ENCODE results near the gene FBF1.
"Not testable (repeated sequence)": the region's sequence is repeated elsewhere in the genome, so short reads cannot be mapped to it uniquely, and the experiment has no call there.

Gene FBF1

DNA sequence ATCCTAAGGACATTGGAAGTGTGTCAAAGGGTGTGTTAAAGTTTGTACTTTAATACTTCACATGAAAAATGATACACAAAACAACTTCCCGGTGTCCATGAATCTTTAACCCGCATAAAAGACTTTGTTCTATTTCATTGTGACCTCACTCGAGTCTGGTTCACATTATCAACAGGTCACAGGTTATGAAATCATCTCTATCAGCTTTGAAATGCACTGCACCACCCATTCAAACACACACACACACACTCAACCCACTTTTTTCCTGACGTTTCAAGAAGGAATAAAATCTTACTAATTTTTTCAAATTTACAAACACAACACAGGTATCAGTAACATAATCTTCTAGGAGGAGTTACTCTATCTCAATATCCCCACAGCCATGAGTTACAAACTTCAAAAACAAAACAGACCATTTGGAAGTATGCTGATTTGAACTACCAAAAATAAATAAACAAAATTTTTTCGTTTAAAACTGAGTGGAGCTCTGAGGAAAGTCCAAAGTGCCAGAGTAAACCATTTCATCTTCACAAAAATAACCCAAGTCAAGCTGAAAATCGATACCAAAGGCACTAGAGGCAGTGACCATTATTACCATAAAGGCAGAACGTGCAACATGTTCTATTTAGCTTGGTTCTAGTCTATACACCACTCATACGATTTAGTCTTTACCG lies 35.5 kb upstream of the FBF1 start:
- no peak overlapping the region for H3K27ac ChIP-seq
- TF ChIP-seq CTCF (conservative IDR thresholded peaks at IDR 0.05; ENCODE audit: low read depth, low read length): no peak
- no peaks in the 10 kb centered on the region for H4K20me1 ChIP-seq (ENCODE audit: insufficient read depth)
- H3K36me3 ChIP-seq (ENCODE audit: insufficient read depth): no peaks in the 10 kb centered on the region
- H3K27me3 ChIP-seq (ENCODE audit: insufficient read depth, low read depth): no peaks in the 10 kb centered on the region
- H3K4me1 ChIP-seq (ENCODE audit: low read depth, poor library complexity, severe bottlenecking): peaks cover 17% of the 10 kb centered on the region
- H3K79me2 ChIP-seq (ENCODE audit: insufficient read depth, low read depth): peaks cover 10% of the 10 kb centered on the region; the same call in 1 of the 2 replicates
- H3K4me3 ChIP-seq (IDR thresholded peaks at IDR 0.05; ENCODE audit: insufficient read depth, low read depth, low read length): no peak overlapping the region
- H3K9ac ChIP-seq: no peak overlapping the region
- no peak overlapping the region for H3K4me2 ChIP-seq
- no peak overlapping the region for H2AFZ ChIP-seq (ENCODE audit: low read depth)

- Histone ChIP-seq H3K79me2 (ENCODE audit: insufficient read depth, low read depth) (peaks cover 7% of the 10 kb centered on the region; the same call in 1 of the 2 replicates), H3K9ac (no peak overlapping the region), H3K4me1 (ENCODE audit: low read depth, poor library complexity, severe bottlenecking) (peaks cover 16% of the 10 kb centered on the region), H3K27me3 (ENCODE audit: insufficient read depth, low read depth) (no peaks in the 10 kb centered on the region), H3K27ac (no peak overlapping the region), H3K4me2 (no peak overlapping the region), H3K36me3 (ENCODE audit: insufficient read depth) (no peaks in the 10 kb centered on the region), H2AFZ (ENCODE audit: low read depth) (no peak overlapping the region), H4K20me1 (ENCODE audit: insufficient read depth) (no peaks in the 10 kb centered on the region), H3K4me3 (IDR thresholded peaks at IDR 0.05; ENCODE audit: insufficient read depth, low read depth, low read length) (no peak overlapping the region)
- TF ChIP-seq CTCF (conservative IDR thresholded peaks at IDR 0.05; ENCODE audit: low read depth, low read length): no peak
These were observed 34.9 kb upstream of the FBF1 start for GRCh38 chr17:75975757-75976174.

GRCh38 chr17:75975187-75975586 lies 34.3 kb upstream of the FBF1 start:
- H3K27ac ChIP-seq; H3K36me3 ChIP-seq (ENCODE audit: insufficient read depth); H3K9ac ChIP-seq; H3K79me2 ChIP-seq (ENCODE audit: insufficient read depth, low read depth); H3K27me3 ChIP-seq (ENCODE audit: insufficient read depth, low read depth); H4K20me1 ChIP-seq (ENCODE audit: insufficient read depth); H3K4me3 ChIP-seq (IDR thresholded peaks at IDR 0.05; ENCODE audit: insufficient read depth, low read depth, low read length); H3K4me2 ChIP-seq; H2AFZ ChIP-seq (ENCODE audit: low read depth): not testable (repeated sequence)
- H3K4me1 ChIP-seq (ENCODE audit: low read depth, poor library complexity, severe bottlenecking): peaks cover 11% of the 10 kb centered on the region

GRCh38 chr17:75970626-75971025 lies 29.8 kb upstream of the FBF1 start:
- H3K79me2 ChIP-seq (ENCODE audit: insufficient read depth, low read depth): no peaks in the 10 kb centered on the region
- no peak overlapping the region for H2AFZ ChIP-seq (ENCODE audit: low read depth)
- H3K27me3 ChIP-seq (ENCODE audit: insufficient read depth, low read depth): no peaks in the 10 kb centered on the region
- no peak overlapping the region for H3K4me3 ChIP-seq (IDR thresholded peaks at IDR 0.05; ENCODE audit: insufficient read depth, low read depth, low read length)
- H3K4me2 ChIP-seq: no peak overlapping the region
- no peaks in the 10 kb centered on the region for H3K36me3 ChIP-seq (ENCODE audit: insufficient read depth)
- no peaks in the 10 kb centered on the region for H3K4me1 ChIP-seq (ENCODE audit: low read depth, poor library complexity, severe bottlenecking)
- no peak overlapping the region for H3K9ac ChIP-seq
- H4K20me1 ChIP-seq (ENCODE audit: insufficient read depth): no peaks in the 10 kb centered on the region
- no peak for TF ChIP-seq CTCF (conservative IDR thresholded peaks at IDR 0.05; ENCODE audit: low read depth, low read length)
- H3K27ac ChIP-seq: no peak overlapping the region

DNA sequence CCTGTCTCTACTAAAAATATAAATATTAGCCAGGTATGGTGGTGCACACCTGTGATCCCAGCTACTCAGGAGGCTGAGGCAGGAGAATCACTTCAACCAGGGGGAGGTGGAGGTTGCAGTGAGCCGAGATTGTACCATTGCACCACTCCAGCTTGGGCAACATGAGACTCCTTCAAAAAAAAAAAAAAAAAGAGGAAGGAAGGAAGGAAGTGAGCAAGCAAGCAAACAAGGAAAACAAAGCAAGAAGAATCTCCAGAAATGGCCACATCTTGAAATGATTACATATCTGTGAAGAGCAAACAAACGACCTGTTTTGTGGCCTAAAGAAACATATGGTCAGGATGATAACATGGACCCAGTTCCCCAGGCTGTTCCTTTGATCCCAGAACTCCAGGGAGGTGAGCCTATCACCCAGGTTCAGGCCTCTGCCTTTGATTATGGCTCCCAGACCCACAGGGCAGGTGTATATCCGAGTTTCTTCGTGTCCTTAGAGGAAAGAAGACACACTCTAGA lies 29.2 kb upstream of the FBF1 start:
- no peaks in the 10 kb centered on the region for H4K20me1 ChIP-seq (ENCODE audit: insufficient read depth)
- H3K9ac ChIP-seq: no peak overlapping the region
- no peak overlapping the region for H2AFZ ChIP-seq (ENCODE audit: low read depth)
- TF ChIP-seq CTCF (conservative IDR thresholded peaks at IDR 0.05; ENCODE audit: low read depth, low read length): no peak
- H3K36me3 ChIP-seq (ENCODE audit: insufficient read depth): no peaks in the 10 kb centered on the region
- 0 out of 2 replicates have a peak, but pooled peaks cover 4% of the 10 kb centered on the region for H3K79me2 ChIP-seq (ENCODE audit: insufficient read depth, low read depth)
- H3K27me3 ChIP-seq (ENCODE audit: insufficient read depth, low read depth): no peaks in the 10 kb centered on the region
- H3K27ac ChIP-seq: no peak overlapping the region
- H3K4me1 ChIP-seq (ENCODE audit: low read depth, poor library complexity, severe bottlenecking): no peaks in the 10 kb centered on the region
- no peak overlapping the region for H3K4me2 ChIP-seq
- no peak overlapping the region for H3K4me3 ChIP-seq (IDR thresholded peaks at IDR 0.05; ENCODE audit: insufficient read depth, low read depth, low read length)

- H2AFZ ChIP-seq (ENCODE audit: low read depth); H3K27ac ChIP-seq; H3K36me3 ChIP-seq (ENCODE audit: insufficient read depth); H4K20me1 ChIP-seq (ENCODE audit: insufficient read depth); H3K79me2 ChIP-seq (ENCODE audit: insufficient read depth, low read depth); H3K4me2 ChIP-seq; H3K4me1 ChIP-seq (ENCODE audit: low read depth, poor library complexity, severe bottlenecking); H3K27me3 ChIP-seq (ENCODE audit: insufficient read depth, low read depth); H3K4me3 ChIP-seq (IDR thresholded peaks at IDR 0.05; ENCODE audit: insufficient read depth, low read depth, low read length); H3K9ac ChIP-seq: not testable (repeated sequence)
These were observed 28.2 kb upstream of the FBF1 start for GRCh38 chr17:75969044-75969443.
